ENCODE results near the gene PXYLP1.
"Not testable (repeated sequence)": the region's sequence is repeated elsewhere in the genome, so short reads cannot be mapped to it uniquely, and the experiment has no call there.

PXYLP1 gene

DNA sequence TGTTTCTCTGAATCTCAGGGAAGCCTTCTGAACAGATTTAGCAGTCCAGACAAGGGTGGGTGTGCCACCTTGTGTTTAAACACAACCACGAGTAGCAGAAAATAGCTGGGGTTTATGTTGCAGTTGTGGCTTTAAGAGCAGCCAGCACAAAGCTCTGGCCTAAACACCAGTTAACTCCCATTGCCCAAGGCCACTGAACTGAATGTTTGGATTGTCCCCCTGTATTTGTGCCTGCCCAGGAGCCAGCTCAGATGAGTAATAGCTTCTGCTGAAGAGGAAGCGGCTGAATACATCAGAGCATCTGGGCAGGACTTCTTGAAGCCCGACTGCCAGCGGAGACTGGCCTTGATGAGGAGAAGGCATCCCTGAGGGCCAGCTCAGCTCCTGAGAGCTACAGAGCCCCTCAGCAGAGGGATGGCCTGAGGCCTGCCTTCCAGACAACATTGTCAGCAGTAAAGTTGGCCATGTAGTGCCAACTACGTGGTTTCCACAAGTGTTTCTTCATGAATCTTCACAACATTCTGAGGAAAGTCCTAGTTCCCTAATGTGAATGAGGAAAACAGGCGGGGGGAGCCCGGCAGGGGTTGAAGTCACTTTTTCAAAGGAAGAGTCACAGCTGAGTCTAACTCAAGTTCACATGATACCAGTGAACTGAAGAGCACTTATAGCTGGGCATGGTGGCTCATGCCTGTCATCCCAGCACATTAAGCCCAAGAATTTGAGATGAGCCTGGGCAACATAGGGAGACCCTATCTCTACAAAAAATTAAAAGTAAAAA is 70.9 kb downstream of the PXYLP1 start:
- no peak for DNase-seq

DNA sequence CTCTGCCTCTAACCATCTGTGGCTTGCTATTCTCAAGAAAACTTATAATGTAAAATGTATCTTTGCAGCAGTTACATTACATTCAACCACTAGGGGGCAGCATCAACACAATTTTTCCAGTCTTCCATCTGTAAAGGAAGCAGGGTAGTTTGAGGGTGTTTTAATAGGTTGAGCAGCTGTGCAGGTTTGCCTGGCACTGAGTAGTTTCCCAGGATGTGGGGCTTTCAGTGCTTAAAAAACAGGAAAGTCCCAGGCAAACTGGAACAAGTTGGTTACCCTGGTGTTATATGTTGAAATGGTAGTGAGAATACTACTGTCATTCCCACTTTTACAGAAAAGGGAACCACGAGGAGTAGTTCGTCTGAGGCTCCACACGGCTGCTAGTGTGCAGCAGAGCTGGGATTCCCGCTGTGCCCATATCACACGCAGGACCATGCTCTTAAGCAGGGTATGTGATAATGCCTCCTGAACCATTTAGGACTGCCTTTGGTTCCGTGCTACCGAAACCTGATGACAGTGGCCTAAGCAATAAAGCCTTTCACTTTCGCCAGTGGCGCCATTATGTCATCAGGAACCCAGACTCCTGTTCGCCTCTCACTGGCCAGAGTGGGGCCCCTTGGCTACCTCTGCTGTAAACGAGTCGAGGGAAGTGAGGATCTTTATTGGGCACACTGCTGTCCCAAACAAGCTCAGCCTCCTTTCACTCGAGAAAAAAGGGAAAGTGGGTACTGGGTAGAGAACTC is 72.0 kb downstream of the PXYLP1 start:
- peak; percentile 82 for DNase-seq

DNA sequence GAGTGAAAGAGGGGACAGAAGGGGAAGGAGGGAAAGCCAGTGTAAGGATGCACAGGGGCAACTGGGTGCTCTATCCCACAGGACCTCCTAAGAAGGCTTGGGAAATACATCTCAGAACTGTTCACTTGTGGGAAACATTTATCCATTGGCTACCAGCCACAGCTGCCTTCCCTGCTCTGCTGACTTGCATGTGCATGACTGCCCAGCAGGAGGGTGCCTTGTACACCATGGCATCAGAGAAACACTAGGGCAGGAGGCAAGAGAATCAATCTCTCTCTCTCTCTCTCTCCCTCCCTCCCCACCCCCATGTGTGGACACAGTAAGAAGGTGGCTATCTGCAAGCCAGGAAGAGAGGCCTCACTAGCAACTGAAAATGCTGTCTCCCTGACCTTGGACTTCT is 73.8 kb downstream of the PXYLP1 start:
- DNase-seq = peak; percentile 42

DNA sequence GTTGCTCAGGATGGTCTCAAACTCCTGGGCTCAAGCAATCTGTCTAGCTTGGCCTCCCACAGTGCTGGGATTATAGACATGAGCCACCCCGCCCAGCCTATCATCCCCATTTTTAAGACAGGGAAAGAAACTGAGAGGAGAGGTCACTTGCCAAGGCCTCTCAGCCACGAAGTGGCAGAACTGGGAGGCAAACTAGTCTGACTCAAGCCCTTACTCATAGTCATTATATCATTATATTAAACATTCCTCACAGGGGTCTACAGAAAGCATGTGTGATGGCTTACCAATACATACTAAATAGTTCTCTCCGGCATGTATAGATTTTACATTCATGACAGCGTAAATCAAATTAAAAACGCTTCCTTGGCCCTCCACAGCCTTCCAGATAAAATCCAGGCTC is 74.7 kb downstream of the PXYLP1 start:
- no peak for DNase-seq

DNA sequence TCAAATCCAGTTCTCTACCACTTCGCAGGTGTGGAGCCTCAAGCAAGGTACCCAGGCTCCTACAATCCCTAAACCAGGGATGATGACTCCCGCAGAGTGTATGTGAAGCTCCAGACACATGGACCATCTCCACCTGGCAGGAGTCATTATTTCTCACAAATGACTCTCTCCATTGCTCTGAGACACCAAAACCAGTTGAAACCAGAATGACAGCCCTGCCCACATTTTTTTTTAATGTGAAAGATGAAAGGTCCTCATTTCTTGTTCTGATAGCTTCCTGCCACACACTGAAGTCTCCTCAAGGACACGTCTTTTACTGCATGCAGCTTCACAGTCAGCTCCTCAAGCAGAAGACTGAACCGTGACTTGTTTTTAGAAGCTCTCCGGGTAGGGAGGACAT is 75.3 kb downstream of the PXYLP1 start:
- no peak for DNase-seq

DNA sequence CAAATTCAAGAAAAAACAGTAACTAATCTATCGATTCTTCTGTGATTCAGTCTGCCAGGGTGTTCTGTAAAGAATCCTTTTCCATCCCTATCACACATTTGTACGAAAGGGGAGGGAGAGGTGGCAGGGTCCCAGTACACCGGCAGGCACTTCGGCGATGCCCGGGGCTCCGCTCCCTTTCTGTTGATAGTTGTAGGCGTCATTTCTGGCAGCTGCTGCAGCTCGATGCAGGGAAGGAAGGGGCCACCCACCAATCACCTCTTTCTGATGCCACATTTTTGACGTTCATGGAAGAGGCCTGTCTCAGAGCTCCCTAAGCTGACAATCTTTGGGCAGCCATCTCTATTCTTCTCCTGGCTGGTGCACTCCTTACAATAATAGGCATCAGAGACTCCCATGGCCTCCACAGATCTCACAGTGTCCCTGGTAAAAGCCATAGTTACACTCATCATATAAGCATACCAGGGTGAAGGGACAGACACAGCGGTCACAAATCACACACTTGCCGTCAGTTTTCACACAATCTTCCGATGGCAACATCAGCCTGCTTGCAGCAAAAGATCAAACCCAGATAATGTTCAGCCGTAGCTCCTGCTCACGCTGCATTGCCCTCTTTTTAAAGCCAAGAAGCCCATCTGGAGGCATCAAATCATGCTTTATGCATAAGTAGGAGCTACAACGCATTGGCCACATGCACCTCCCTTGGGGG is 75.9 kb downstream of the PXYLP1 start:
- DNase-seq = no peak

DNA sequence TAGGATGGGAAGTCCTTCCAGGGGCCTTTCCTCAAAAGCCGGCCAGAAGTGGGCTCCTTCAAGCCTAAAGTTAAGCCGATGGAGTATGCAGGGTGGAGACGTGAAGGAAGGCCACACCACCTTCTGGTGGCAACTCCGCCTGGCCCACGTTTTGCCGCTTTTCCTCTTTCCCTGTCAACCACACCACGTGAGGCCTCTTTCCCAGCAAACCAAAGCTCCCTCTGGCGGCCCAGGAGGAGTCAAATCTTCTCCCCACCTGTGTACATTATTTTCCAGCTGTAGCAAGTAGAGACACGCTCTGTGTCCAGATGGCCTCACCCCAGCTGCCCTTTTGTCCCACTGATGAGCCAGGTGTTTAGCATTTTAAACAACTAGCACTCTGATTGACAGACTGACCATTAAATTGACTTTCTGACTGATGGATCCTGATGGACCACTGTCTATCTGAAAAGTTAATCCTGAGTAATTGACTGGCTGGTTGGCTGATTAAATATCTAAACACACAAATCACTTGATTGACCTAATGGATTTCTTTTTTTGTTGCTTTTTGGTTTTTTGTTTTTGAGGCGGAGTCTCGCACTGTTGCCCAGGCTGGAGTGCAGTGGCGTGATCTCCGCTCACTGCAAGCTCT is 77.1 kb downstream of the PXYLP1 start:
- peak; percentile 55 for DNase-seq

DNA sequence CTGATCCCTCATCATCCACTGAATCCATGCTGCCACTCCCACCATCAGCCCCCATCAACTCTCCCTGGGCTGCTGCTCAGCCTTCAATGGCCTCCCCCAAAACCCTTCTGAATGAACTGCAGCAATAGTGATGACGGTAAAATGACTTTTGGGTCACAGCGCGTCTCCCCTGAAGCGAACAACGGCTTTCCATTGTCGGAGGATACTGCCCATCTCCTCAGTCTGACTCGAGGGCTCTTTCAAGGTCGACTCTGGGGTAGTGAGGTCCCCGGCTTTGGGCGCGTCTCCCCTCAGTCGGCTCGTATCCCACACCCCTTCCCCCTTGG is 79.5 kb downstream of the PXYLP1 start:
- no peak for DNase-seq

DNA sequence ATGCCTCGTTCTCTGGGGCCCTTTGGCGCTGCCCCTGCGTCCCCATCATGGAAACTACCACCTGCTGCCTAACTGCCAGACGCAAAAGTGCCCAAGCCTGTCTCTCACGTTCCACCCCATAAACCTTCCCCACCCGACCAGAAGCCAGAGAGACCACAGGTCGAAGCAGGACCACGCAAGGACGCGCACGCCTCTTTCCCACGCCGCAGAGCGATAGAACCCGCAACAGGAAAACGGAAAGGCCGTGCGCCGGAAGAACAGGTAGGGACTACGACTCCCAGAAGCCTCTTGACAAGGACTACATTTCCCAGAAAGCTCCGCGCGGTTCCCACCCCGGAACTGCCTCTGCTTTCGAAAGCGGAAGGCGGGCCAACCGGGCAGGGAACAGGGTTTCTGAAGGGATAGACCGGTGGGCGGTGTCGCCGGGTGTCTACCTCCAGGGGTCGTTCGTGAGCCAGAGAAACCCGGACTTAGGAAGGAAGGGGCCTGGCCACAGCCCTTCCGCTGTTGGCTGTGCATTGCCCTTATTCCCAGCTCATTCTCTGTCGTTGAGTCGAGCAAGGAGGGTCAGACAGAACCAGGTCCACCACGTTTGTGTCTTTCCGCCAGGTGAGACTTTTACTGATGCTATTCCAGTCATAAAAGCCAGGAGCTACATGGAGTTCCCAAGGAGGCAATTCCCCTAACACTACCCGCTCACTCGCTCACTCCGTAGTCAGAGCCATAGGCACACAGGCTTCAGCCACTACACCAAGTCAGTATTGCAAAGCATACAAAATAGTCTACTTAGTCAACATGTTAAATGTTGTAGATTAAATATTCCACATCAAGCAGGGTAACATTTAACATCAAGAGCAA is 80.1 kb downstream of the PXYLP1 start:
- DNase-seq = peak; percentile 98

DNA sequence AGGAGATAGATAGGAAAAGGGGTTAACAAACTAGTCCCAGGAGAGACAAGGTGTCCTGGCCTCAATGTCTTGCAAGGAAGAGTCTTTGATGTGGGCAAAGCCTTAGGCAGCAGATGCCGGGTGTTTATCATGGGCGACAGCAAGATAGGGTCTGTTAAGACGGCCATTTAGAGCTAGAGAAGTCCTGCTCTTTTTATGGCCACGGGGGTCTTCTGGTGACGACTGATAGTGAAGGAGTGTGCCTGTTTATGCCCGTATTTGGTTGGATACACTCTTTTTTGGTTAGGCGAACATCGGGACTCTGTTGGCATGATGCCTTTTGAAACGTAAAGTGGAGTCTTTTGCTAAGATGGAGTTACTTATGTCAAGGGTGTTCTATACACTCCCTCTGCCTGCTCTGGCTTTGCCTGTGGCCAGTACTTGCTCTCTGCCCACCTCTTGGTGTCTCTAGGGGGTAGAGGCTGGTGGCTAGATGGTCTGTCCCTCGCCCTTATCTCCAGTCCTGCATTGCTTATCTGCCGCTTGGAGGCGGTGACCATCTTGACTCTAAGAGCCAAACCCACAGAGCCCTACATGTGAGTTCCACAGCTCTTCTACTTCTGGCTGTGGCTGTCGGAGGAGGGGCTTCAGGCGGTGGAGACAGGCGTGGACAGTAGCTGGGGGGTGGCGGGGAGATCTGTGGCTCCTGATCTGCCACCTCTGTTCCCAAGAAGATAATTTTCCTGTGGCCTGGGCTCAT is 80.9 kb downstream of the PXYLP1 start:
- DNase-seq = no peak

DNA sequence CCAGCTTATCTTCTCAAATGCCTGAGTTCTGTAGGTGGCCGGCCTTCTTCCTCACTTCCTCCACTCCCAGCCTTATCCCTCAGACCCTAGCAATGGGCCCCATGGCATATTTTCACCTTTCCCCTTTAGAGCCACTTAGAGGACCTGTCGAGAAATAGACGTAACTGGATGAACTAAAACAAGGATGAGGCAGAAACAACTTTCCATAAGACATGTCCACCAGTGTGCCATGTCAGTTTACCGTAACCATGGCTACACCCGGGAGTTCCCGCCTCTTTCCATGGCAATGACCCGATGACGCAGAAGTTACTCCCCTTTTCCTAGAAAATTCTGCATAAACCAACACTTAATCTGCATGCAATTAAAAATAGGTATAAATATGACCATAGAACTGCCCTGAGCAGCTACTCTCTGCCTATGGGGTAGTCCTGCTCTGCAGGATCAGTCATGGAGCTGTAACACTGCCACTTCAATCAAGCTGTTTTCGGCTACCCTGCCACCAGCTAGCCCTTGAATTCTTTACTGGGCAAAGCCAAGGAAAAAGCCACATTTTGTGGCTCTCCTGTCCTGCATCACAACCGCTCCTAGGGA is 81.6 kb downstream of the PXYLP1 start:
- no peak for DNase-seq

DNA sequence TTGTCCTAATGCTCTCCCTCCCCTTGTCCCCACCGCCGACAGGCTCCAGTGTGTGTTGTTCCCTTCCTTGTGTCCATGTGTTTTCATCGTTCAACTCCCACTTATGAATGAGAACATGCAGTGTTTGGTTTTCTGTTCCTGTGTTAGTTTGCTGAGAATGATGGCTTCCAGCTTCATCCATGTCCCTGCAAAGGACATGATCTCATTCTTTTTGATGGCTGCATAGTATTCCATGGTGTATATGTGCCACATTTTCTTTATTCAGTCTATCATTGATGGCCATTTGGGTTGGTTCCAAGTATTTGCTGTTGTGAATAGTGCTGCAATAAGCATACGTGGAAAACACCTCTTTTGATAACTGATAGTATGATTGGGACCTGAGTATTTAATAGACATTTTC is 82.8 kb downstream of the PXYLP1 start:
- not testable (repeated sequence) for DNase-seq

DNA sequence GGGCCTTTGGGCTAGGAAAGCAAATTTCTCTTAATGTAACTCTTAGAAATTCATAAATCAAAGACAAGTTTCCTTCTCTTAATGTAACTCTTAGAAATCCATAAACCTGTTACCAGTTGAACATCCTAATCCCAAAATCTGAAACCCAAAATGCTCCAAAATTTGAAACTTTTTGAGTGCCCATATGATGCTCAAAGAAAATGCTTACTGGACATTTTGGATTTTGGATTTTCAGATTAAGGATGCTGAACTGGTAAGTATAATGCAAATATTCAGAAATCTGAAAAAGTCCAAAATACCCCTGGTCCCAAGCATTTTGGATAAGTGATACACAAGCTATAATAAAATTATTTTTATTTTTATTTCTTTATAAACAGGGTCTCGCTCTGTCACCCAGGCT is 85.2 kb downstream of the PXYLP1 start:
- DNase-seq = no peak

DNA sequence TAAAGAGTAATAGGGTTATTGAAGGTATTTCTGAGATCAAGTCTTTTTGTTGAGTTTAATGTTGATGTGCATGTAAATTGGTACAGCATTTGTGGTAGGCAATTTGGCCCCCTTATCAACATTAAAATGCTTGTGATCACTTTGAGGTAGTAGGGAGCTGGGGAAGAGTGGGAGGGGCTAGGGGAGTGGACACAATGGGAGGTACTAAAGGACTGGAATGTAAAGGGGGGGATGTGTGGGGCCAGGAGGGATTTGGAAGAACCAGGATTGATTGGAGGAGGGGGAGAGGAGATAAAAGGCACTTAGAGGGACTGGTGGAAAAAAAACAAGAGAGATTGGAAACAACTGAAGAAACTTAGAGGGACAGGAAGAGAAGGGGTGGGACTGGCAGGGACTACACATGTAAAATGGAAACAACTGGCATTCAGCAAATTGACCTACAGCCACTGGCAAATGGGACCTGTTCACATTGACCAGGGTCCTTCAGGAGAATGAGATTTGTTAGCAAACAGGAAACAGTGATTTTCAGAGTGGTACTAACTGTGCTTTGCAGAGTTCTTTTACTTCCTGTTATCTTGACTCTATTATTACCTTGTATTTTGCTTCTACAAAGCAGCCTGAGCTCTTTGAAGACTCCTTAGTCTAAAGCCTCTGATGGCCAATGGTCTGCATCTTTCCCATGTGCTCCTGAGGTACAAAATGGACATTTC is 88.9 kb downstream of the PXYLP1 start:
- no peak for DNase-seq

DNA sequence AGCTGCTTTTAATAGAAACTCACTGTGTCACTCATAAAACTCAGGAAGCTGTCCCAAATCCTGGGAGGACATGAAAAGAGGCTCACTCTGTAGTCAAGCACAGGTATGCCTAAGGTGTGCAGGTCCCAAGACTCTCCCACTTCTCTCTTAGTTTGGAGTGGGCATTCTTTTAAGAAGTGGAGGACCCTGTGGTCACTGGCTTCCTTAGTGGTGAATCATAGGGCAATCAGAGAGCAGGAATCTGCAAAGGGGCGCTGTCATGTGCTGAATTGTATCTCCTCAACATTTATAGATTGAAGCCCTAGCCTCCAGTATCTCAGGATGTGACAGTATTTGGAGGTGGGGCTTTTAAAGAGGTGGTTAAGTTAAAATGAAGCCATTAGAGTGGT is 89.5 kb downstream of the PXYLP1 start:
- DNase-seq = no peak

DNA sequence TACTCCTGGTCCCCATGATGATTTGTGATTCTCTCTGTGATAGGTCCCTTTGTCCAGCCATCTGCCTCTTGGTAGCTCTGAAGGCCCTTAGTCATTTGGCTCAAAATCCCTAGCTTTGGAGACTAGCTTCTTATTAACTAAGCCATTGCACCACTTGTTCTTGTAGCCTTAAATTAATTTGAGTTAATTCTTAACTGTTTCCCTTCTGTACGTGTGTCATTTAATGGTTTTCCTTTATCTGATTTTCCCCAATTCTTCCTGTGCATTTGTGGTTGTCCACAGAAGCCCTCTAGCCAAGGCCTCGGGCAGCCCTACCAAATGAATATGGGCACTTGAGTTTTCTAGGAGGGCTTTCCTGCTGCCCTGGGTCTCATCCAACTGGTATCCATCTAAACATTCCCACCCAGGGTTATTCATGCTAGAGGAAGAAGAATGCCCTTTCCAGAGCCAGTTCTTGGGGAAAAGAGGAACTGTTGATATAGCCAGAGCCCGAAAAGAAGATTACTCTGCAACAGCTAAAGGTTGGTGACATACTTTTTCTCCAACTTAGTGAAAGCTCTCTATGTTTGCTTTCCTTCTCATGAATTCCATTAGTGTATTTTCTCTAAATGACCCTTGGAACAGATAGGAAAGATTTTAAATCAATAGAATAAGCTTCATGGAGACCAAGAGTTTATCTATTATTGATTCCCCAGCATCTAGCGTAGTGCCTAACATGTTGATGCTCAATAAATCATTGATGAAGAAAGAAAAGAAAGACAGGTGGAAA is 92.5 kb downstream of the PXYLP1 start:
- no peak for DNase-seq

DNA sequence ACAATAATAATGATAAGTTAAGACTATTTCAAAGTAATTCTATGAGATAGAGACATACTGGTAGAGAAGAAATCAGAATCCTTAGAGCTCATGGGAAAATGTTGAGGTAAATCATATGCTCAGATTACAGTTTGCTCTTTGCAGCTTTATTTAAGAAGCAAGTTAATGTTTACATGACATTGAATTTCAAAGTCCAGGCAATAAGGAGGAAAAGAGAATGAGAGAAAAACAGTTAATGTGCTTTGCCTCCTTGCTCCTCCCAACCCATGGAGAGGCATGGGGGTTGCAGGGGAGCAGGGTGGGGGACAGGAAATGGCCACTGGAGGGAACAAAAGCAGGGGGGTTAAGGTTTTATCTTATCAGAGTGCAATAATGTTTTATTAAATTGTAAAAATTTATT is 94.5 kb downstream of the PXYLP1 start:
- no peak for DNase-seq

DNA sequence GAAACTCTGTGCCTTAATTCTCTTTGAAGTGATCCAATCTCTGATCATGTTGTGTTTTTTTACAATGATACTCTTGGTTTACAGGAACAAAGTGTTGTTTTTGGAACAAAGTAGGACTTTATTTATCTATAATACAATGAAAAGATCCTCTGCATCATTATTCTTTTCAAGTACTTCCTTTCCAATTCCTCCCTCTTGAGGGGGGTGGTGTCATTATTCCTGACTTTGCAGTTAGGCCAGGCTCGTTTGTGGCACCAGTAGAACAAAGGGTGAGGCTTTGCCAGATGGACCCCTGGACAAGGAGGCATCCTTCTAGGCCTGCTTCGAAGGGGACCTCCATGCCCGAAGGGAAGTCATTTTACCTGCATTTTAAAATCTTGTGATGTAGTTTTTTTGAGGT is 95.0 kb downstream of the PXYLP1 start:
- no peak for DNase-seq

DNA sequence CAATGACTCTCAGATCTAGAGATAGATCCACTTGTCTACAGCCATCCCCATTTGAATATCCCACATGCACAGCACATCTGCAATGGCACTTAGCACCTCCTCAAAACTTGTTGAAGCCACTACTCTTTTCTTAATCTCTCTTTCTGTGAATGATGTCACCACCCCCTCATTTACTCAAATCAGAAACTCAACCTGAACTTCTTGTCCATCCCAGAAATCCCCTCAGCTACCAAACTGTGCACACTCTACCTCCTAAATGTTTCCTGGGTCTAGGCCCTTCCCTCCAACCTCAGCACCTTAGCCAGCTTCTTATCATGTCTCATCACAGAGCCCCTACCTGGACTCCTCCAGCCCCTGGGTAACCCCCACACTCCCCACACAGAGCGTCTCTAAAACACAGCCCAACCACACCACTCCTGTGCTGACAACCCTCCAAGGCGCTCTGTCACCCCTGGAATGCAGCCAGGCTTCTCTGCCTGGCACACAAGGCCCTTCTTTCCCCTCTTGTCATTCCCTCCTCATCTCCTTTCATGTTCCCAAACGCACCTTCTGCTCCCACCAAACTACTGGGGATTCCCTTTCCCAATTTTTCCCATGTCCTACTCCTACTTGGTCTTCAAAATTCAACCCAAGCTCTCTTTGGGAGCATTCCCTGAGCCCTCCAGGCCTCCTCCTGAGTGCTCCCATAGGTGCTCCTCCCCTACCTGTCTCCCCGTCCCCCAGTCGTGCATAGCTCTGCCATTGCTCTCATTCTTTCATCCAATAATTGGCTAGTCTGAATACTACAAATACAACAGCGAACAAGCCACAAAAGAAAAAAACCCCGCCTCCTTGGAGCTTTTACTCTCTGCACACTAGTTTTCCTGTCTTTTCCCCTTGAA is 96.9 kb downstream of the PXYLP1 start:
- no peak for DNase-seq
